ENCODE results near the gene PCDHGA8. TPM values are rescaled to one million over a fixed set of nuclear protein-coding genes. Genes with fewer than 3 reads are reported as not detected.

PCDHGA8 gene
- total RNA-seq, 1 experiment from 2014 or later: 0.18 TPM

DNA sequence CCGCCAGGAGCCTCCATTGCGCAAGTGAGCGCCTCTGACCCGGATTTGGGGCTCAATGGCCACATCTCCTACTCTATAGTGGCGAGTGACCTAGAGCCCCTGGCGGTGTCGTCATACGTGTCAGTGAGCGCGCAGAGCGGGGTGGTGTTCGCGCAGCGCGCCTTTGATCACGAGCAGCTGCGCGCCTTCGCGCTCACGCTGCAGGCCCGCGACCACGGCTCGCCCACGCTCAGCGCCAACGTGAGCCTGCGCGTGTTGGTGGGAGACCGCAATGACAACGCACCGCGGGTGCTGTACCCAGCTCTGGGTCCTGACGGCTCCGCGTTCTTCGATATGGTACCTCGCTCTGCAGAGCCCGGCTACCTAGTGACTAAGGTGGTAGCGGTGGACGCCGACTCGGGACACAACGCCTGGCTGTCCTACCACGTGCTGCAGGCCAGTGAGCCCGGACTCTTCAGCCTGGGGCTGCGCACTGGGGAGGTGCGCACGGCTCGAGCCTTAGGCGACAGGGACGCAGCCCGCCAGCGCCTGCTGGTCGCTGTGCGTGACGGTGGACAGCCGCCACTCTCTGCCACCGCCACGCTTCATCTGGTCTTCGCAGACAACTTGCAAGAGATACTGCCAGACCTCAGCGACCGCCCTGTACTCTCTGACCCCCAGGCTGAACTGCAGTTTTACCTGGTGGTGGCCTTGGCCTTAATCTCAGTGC lies 17.3 kb downstream of the PCDHGA8 start:
- no peaks in the 10 kb centered on the region for H3K4me1 ChIP-seq (ENCODE audit: control insufficient read depth, insufficient read depth, low read length)
- CTCF ChIA-PET: no interaction called here
- H3K27me3 ChIP-seq (ENCODE audit: control insufficient read depth, insufficient read depth, low read length): no peaks in the 10 kb centered on the region
- H3K4me3 ChIP-seq (ENCODE audit: low read depth in 2 of 2, low read length in 2 of 2): no peak overlapping the region
- intact Hi-C loops (cut with micrococcal nuclease; ENCODE audit: unreplicated experiment): loop anchor here (5.0 to 10.0 kb wide), 2 partner anchors 45 to 187 kb away; partner anchors contain the start of genes PCDHB14 and PCDHGA5
- no peaks in the 10 kb centered on the region for H3K9me3 ChIP-seq (ENCODE audit: control insufficient read depth, insufficient read depth, low read depth, low read length)
- no peak overlapping the region for H3K27ac ChIP-seq (ENCODE audit: low read length)
- TF ChIP-seq TCF7L2 (IDR thresholded peaks at IDR 0.05; ENCODE audit: low read depth, low read length) (no peak), POLR2AphosphoS5 (IDR thresholded peaks at IDR 0.05; ENCODE audit: low read depth, low read length) (no peak), SIN3A (IDR thresholded peaks at IDR 0.05; ENCODE audit: borderline replicate concordance, insufficient read depth, low read depth, low read length) (no peak)
- TF ChIP-seq, protein P1, sequence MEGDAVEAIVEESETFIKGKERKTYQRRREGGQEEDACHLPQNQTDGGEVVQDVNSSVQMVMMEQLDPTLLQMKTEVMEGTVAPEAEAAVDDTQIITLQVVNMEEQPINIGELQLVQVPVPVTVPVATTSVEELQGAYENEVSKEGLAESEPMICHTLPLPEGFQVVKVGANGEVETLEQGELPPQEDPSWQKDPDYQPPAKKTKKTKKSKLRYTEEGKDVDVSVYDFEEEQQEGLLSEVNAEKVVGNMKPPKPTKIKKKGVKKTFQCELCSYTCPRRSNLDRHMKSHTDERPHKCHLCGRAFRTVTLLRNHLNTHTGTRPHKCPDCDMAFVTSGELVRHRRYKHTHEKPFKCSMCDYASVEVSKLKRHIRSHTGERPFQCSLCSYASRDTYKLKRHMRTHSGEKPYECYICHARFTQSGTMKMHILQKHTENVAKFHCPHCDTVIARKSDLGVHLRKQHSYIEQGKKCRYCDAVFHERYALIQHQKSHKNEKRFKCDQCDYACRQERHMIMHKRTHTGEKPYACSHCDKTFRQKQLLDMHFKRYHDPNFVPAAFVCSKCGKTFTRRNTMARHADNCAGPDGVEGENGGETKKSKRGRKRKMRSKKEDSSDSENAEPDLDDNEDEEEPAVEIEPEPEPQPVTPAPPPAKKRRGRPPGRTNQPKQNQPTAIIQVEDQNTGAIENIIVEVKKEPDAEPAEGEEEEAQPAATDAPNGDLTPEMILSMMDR (IDR thresholded peaks at IDR 0.05): no peak
- TF ChIP-seq, protein P2, sequence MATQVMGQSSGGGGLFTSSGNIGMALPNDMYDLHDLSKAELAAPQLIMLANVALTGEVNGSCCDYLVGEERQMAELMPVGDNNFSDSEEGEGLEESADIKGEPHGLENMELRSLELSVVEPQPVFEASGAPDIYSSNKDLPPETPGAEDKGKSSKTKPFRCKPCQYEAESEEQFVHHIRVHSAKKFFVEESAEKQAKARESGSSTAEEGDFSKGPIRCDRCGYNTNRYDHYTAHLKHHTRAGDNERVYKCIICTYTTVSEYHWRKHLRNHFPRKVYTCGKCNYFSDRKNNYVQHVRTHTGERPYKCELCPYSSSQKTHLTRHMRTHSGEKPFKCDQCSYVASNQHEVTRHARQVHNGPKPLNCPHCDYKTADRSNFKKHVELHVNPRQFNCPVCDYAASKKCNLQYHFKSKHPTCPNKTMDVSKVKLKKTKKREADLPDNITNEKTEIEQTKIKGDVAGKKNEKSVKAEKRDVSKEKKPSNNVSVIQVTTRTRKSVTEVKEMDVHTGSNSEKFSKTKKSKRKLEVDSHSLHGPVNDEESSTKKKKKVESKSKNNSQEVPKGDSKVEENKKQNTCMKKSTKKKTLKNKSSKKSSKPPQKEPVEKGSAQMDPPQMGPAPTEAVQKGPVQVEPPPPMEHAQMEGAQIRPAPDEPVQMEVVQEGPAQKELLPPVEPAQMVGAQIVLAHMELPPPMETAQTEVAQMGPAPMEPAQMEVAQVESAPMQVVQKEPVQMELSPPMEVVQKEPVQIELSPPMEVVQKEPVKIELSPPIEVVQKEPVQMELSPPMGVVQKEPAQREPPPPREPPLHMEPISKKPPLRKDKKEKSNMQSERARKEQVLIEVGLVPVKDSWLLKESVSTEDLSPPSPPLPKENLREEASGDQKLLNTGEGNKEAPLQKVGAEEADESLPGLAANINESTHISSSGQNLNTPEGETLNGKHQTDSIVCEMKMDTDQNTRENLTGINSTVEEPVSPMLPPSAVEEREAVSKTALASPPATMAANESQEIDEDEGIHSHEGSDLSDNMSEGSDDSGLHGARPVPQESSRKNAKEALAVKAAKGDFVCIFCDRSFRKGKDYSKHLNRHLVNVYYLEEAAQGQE (IDR thresholded peaks at IDR 0.05; ENCODE audit: insufficient read depth in 1 of 2, low read depth in 2 of 2, low read length in 1 of 2): no peak
- no peaks in the 10 kb centered on the region for H3K36me3 ChIP-seq (ENCODE audit: control insufficient read depth, insufficient read depth, low read length)
- ATAC-seq: no peak
- in situ Hi-C loops (cut with HindIII; ENCODE audit: low pct_unique_long_range_greater_than_20kb, low sequenced_read_pairs): no loop called here
- POLR2A ChIA-PET: no interaction called here
- no peak for DNase-seq (ENCODE audit: low read depth, low spot score)
- BruUV-seq (replicated peaks): no TSS peak

DNA sequence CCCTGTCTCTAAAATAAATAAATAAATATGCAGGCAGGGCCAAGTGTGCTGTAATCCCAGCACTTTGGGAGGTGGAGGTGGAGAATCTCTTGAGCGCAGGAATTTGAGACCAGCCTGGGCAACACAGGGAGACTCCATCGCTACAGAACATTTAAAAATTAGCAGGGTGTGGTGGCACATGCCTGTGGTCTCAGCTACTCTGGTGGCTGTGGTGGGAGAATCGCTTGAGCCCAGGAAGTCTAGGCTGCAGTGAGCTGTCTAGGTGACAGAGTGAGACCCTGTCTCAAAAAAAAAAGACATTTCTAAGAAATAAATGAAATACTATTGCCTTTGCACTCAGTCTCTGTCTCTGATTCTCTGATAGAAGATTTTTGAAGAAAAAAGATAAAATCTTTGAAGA lies 19.1 kb downstream of the PCDHGA8 start:
- H3K27me3 ChIP-seq (ENCODE audit: control insufficient read depth, insufficient read depth, low read length): no peaks in the 10 kb centered on the region
- ATAC-seq (no peak), DNase-seq (ENCODE audit: low read depth, low spot score) (no peak)
- CTCF ChIA-PET: no interaction called here
- intact Hi-C loops (cut with micrococcal nuclease; ENCODE audit: unreplicated experiment): loop anchor here (5.0 to 10.0 kb wide), 2 partner anchors 47 to 189 kb away; partner anchors contain the start of genes PCDHB14 and PCDHGA5
- H3K4me3 ChIP-seq (ENCODE audit: low read depth in 2 of 2, low read length in 2 of 2): no peak overlapping the region
- no peaks in the 10 kb centered on the region for H3K9me3 ChIP-seq (ENCODE audit: control insufficient read depth, insufficient read depth, low read depth, low read length)
- no peak overlapping the region for H3K27ac ChIP-seq (ENCODE audit: low read length)
- POLR2A ChIA-PET: no interaction called here
- no peaks in the 10 kb centered on the region for H3K36me3 ChIP-seq (ENCODE audit: control insufficient read depth, insufficient read depth, low read length)
- in situ Hi-C loops (cut with HindIII; ENCODE audit: low pct_unique_long_range_greater_than_20kb, low sequenced_read_pairs): no loop called here
- H3K4me1 ChIP-seq (ENCODE audit: control insufficient read depth, insufficient read depth, low read length): no peaks in the 10 kb centered on the region
- BruUV-seq (replicated peaks): no TSS peak
- TF ChIP-seq, protein P2 (IDR thresholded peaks at IDR 0.05; ENCODE audit: insufficient read depth in 1 of 2, low read depth in 2 of 2, low read length in 1 of 2): no peak
- TF ChIP-seq SIN3A (IDR thresholded peaks at IDR 0.05; ENCODE audit: borderline replicate concordance, insufficient read depth, low read depth, low read length): no peak
- TF ChIP-seq TCF7L2 (IDR thresholded peaks at IDR 0.05; ENCODE audit: low read depth, low read length): no peak
- TF ChIP-seq POLR2AphosphoS5 (IDR thresholded peaks at IDR 0.05; ENCODE audit: low read depth, low read length): no peak
- TF ChIP-seq, protein P1 (IDR thresholded peaks at IDR 0.05): no peak

All from Panc1 (cell line).